GM12892 (cell line): Measurements from ENCODE around the gene MARK3. TPM values are rescaled to one million over a fixed set of nuclear protein-coding genes. Genes with fewer than 3 reads are reported as not detected.

Experiments
- DNase-seq: peaks from one replicate; pipeline ENCODE4 v3.0.0; 2011; ENCODE audit not compliant: insufficient read length
- FAIRE-seq: peaks from 2 replicates; lab custom pipeline; 2011; peaks lifted over from hg19 to GRCh38; lab: Jason Lieb, UNC
- POLR2A ChIP-seq: IDR thresholded peaks from 2 replicates; pipeline ENCODE4 v1.6.1; 2011; ENCODE audit warnings: low read depth, low read length, control low read depth
- POLR2AphosphoS5 ChIP-seq: IDR thresholded peaks from 2 replicates; pipeline ENCODE4 v1.6.1; 2011; ENCODE audit warnings: low read depth, low read length, control low read depth
- TAF1 ChIP-seq: IDR thresholded peaks from 2 replicates; pipeline ENCODE4 v1.6.1; 2011; ENCODE audit warnings: low read depth, mild to moderate bottlenecking, control low read depth, low read length, borderline replicate concordance
- polyA plus RNA-seq: library from polyadenylated mRNA; unstranded; fragments of >200 nt; gene quantifications from one replicate; pipeline ENCODE4 v1.2.1, GENCODE V29; 2012; ENCODE audit warnings: missing spikeins, inconsistent platforms; ENCODE audit not compliant: missing spikeins

Gene MARK3
- polyA plus RNA-seq = 43.0 TPM

- FAIRE-seq (peak; percentile 97), DNase-seq (peak; percentile 97)
- peak; percentile 92 for TF ChIP-seq POLR2A
- TF ChIP-seq TAF1 = peak; percentile 69; the same call in 1 of the 2 replicates
- TF ChIP-seq POLR2AphosphoS5 = peak; percentile 78
Observed at GRCh38 chr14:103385152-103385928, at the start of gene MARK3. TSS of gene MARK3 (plus strand) at chr14:103385415. CDS start at chr14:103386030, 615 bp downstream.

GRCh38 chr14:103336191-103336590 lies 49.0 kb upstream of the MARK3 start:
- no peak for FAIRE-seq
- no peak for TF ChIP-seq TAF1
- no peak for DNase-seq

- no peak for FAIRE-seq
- TF ChIP-seq POLR2A (peak; percentile 12; the same call in 1 of the 2 replicates), TAF1 (no peak), POLR2AphosphoS5 (peak; percentile 17; the same call in 1 of the 2 replicates)
- DNase-seq = no peak
Observed at GRCh38 chr14:103337794-103338193, 47.4 kb upstream of the MARK3 start.

GRCh38 chr14:103339561-103339960 lies 45.7 kb upstream of the MARK3 start:
- no peak for FAIRE-seq
- no peak for DNase-seq
- TF ChIP-seq POLR2A (peak; percentile 50; the same call in 1 of the 2 replicates), POLR2AphosphoS5 (no peak), TAF1 (no peak)

- peak; percentile 30 for FAIRE-seq
- DNase-seq = no peak
- no peak for TF ChIP-seq POLR2A
- no peak for TF ChIP-seq POLR2AphosphoS5
Observed at GRCh38 chr14:103340480-103341212, 44.6 kb upstream of the MARK3 start.

- FAIRE-seq (no peak), DNase-seq (no peak)
- TF ChIP-seq POLR2AphosphoS5 (0 out of 2 replicates have a peak, but pooled peaks have one; percentile 38), POLR2A (no peak), TAF1 (no peak)
Observed at GRCh38 chr14:103341250-103342129, 43.7 kb upstream of the MARK3 start.

- DNase-seq (no peak), FAIRE-seq (no peak)
- peak; percentile 83; the same call in 1 of the 2 replicates for TF ChIP-seq POLR2AphosphoS5
- TF ChIP-seq TAF1 = no peak
- TF ChIP-seq POLR2A = peak; percentile 70
Observed at GRCh38 chr14:103343164-103343879, 41.9 kb upstream of the MARK3 start.

- no peak for FAIRE-seq
- no peak for DNase-seq
- peak; percentile 70 for TF ChIP-seq POLR2A
- peak; percentile 94 for TF ChIP-seq POLR2AphosphoS5
- TF ChIP-seq TAF1 = no peak
Observed at GRCh38 chr14:103343905-103344797, 41.1 kb upstream of the MARK3 start.

- DNase-seq = no peak
- no peak for FAIRE-seq
- TF ChIP-seq POLR2A (0 out of 2 replicates have a peak, but pooled peaks have one; percentile 2), TAF1 (no peak), POLR2AphosphoS5 (no peak)
Observed at GRCh38 chr14:103346286-103346685, 38.9 kb upstream of the MARK3 start.
